SK-N-SH (cell line): ENCODE data around the gene ADAMTS14.

Experiments used
- CHD2 ChIP-seq: fragments of 150-350 bp; IDR thresholded peaks from 2 replicates; pipeline ENCODE4 v1.6.1; 2018; ENCODE audit warnings: low read length; ENCODE audit not compliant: partially characterized antibody
- CTCF ChIP-seq: fragments of 200-600 bp; sonication (generic); IDR thresholded peaks from 2 replicates; pipeline ENCODE4 v1.6.1; 2017; ENCODE audit warnings: antibody characterized with exemption, mild to moderate bottlenecking, moderate library complexity
- EP300 ChIP-seq, 2 experiments: IDR thresholded peaks; 2 replicates each; pipeline versions ENCODE4 v1.4.0 to v1.6.1; 2012; ENCODE audit warnings: borderline replicate concordance in 1 of 2, low read depth in 1 of 2, low read length in 1 of 2
- EZH2phosphoT487 ChIP-seq: fragments of 200-600 bp; sonication (generic); IDR thresholded peaks from 2 replicates; pipeline ENCODE4 v1.6.1; 2017; ENCODE audit warnings: low read depth, mixed run types, mild to moderate bottlenecking, antibody characterized with exemption, moderate library complexity, borderline replicate concordance
- FOXJ3 ChIP-seq: sonication (generic); formaldehyde crosslinking; IDR thresholded peaks from 2 replicates; pipeline ENCODE4 v1.5.1; 2020; ENCODE audit warnings: mild to moderate bottlenecking, missing genetic modification reagents
- GATA2 ChIP-seq: sonication (generic); formaldehyde crosslinking; IDR thresholded peaks from 2 replicates; pipeline ENCODE4 v1.5.0; 2020; ENCODE audit warnings: mild to moderate bottlenecking, missing genetic modification reagents
- MXI1 ChIP-seq: IDR thresholded peaks from 2 replicates; pipeline ENCODE4 v1.6.1; 2012; ENCODE audit warnings: mild to moderate bottlenecking, low read depth, low read length, improper control_type of control experiment
- RFX5 ChIP-seq: IDR thresholded peaks from 2 replicates; pipeline ENCODE4 v1.6.1; 2012; ENCODE audit warnings: mild to moderate bottlenecking, improper control_type of control experiment, low read length
- SIN3A ChIP-seq: IDR thresholded peaks from 2 replicates; pipeline ENCODE4 v1.6.1; 2012; ENCODE audit warnings: low read depth, mild to moderate bottlenecking, low read length, moderate library complexity, borderline replicate concordance
- TCF12 ChIP-seq: IDR thresholded peaks from 2 replicates; pipeline ENCODE4 v1.4.0; 2012
- USF2 ChIP-seq: fragments of 150-350 bp; IDR thresholded peaks from 2 replicates; pipeline ENCODE4 v1.6.1; 2017; ENCODE audit warnings: antibody characterized with exemption, low read length, low read depth, borderline replicate concordance

GRCh38 chr10:70629338-70629737, 43.0 kb upstream of the ADAMTS14 start:
- no peak for TF ChIP-seq CTCF
- no peak for TF ChIP-seq RFX5
- TF ChIP-seq EP300 (IDR thresholded peaks at IDR 0.05; ENCODE audit: borderline replicate concordance in 1 of 2, low read depth in 1 of 2, low read length in 1 of 2) = no peak
- no peak for TF ChIP-seq SIN3A
- no peak for TF ChIP-seq CHD2
- no peak for TF ChIP-seq EZH2phosphoT487
- no peak for TF ChIP-seq USF2
- TF ChIP-seq FOXJ3 (CRISPR knock-in tag) = no peak
- TF ChIP-seq TCF12 = no peak
- TF ChIP-seq MXI1 = no peak
- TF ChIP-seq GATA2 = no peak
